Retinal pigment epithelial cell (primary cell): ENCODE measurements around the gene INPP4B.

Experiments used
- DNase-seq: peaks from one replicate; pipeline ENCODE4 v3.0.0-alpha.2; 2010; ENCODE audit warnings: low read depth
- H3K4me3 ChIP-seq: 2 replicates; pipeline ENCODE4 v1.5.1; 2011; ENCODE audit warnings: mild to moderate bottlenecking, low read length, control low read depth, moderate library complexity
- TF ChIP-seq, protein P1 (sequence below): conservative IDR thresholded peaks from 2 replicates; pipeline ENCODE4 v1.5.1; 2011; ENCODE audit warnings: low read depth, low read length, control low read depth, inconsistent platforms

Gene INPP4B

DNA sequence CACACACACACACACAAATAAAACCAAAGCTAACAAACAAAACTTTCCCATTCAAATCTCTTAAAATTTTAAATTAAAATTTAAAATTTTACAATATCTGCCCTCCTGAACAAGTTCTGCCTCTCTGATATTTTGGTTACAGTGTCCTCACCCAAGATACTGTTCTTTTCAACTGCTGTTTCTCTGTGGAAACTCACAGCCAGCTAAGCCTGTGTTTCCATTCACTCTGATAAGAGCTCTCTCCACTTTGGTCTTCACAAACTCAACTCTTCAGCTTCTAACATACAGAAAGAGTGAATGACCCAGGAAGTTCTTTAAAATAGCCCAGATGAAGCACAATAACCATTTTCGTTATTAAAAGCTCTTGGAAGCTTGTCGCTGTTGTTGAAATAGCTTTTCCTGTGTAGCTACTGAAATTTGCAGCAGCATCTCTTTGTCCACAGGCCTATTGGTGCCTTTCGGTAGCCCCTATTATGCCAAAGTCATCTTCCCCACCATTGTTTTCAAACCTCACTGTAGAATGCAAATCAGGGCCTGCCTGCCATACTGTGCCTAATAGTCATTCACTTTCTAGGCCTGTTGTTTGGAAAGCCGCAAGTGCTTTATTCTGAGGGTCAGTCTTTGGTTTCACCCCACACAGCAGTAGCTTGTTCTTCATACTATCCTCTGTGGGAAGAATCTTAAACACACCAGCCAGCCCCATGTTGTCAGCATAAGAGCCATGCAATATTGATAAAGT, 19.4 kb downstream of the INPP4B start:
- DNase-seq: no peak
- H3K4me3 ChIP-seq: no peak overlapping the region
- TF ChIP-seq, protein P1, sequence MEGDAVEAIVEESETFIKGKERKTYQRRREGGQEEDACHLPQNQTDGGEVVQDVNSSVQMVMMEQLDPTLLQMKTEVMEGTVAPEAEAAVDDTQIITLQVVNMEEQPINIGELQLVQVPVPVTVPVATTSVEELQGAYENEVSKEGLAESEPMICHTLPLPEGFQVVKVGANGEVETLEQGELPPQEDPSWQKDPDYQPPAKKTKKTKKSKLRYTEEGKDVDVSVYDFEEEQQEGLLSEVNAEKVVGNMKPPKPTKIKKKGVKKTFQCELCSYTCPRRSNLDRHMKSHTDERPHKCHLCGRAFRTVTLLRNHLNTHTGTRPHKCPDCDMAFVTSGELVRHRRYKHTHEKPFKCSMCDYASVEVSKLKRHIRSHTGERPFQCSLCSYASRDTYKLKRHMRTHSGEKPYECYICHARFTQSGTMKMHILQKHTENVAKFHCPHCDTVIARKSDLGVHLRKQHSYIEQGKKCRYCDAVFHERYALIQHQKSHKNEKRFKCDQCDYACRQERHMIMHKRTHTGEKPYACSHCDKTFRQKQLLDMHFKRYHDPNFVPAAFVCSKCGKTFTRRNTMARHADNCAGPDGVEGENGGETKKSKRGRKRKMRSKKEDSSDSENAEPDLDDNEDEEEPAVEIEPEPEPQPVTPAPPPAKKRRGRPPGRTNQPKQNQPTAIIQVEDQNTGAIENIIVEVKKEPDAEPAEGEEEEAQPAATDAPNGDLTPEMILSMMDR: no peak

DNA sequence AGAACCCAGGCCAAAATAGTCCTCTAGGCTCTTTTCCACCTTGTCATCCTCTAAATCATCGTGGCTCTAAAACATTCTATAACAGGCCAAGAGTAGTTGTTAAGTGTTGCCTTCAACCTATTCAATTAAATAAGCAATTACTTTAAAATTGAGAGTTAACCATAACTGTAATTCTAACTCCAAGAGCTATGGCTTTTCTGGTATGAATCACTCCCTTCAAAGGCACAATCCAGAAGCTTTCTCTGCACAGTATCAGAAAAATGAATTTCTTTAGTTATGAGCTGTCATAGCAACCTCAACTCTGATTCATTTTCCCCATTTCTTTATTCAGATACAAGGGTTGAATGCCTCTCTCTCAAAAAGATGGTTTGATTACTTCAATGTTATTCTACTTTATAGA, 21.7 kb downstream of the INPP4B start:
- no peak for DNase-seq
- H3K4me3 ChIP-seq: no peak overlapping the region
- TF ChIP-seq, protein P1: no peak

DNA sequence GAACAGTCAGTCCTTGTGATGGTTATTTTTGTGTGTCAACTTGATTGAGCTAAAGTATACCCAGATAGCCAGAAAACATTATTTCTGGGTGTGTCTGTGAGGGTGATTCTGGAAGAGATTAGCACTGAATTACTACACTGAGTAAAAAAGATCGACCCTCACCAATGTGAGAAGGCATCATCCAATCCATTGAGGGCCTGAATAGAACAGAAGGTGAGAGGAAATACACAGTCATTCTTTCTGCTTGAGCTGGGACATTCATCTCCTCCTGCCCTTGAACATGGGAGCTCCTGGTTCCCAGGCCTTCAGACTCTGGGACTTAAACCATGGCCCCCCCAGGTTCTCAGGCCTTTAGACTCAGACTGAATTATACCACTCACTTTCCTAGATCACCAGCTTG, 22.3 kb downstream of the INPP4B start:
- no peak for DNase-seq
- TF ChIP-seq, protein P1: no peak
- H3K4me3 ChIP-seq: no peak overlapping the region

DNA sequence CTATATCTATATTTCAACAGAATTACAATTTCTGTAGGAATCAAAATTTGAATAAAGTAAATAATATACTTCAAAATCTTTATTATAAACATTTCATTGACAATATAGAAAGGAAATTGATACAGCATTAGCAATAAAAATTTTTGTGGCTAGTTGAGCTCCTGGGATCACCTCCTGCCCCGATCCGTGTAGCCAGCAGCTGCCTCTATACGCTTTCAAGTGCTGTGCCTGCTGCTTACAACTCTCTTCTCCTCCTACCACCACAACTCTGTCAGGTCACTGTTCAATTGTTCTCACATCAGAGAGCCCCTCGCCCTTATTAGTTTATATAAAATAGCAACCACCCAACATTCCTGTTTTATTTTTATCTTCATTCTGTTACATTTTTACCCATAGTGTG, 27.6 kb downstream of the INPP4B start:
- no peak for DNase-seq
- H3K4me3 ChIP-seq: no peak overlapping the region
- TF ChIP-seq, protein P1: no peak

DNA sequence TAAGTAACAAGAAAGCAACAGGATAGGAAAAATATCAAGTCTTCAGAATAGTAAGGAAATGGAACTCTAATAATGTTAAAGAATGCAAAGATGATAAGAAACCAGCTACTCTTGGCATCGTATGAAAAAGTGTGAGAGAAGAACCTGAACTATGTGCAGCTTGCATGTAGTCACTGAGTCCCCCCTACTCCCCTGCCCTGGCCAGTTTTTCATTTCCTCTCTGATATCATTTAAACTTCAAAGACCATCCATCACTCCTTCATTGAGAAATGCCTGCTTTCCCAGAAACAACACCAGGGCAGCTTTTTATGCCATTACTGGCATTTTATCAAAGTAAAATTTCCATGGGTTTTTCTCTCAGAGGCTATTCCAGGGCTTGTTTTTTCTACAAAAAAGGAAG, 28.1 kb downstream of the INPP4B start:
- H3K4me3 ChIP-seq: peak overlapping the region; percentile 9
- TF ChIP-seq, protein P1: no peak
- DNase-seq: no peak

DNA sequence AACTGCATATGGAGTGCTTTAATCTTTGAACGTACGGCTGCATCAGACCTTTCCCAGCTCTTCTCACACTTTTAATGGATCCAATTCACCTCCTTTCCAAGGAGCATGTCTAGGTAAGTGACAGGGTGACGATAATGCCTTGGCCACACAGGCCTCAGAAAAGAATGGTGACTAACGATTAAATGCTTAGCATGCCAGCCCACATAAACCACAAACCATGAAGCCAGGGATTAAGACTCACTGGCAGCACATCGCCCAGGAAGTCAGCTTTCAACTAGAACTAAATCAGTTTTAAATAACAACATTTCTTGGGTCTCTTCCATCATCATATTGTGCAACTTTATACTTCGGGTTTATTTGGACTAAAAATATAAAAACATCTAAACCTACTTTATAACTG, 28.7 kb downstream of the INPP4B start:
- TF ChIP-seq, protein P1: no peak
- H3K4me3 ChIP-seq: peak overlapping the region; percentile 9
- DNase-seq: peak; percentile 98

DNA sequence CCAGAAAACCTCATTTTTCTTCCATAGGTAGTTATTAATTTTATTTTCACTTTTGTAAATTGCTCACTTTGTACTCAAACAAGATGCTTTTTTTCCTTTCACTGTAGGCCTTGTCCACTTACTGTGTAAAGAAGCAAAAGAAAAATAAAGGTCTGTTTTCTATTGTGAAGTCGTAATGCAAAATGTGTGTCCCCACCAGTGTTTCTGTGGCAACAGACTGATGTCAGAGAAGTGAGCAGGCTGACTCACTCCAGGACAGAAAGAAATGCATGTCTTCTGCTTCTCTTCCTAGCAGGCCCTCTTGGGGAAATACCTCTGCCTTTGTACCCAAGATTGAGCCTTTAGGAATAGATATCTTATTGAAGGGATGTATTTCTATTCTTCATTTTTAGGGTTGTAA, 30.3 kb downstream of the INPP4B start:
- no peak for DNase-seq
- H3K4me3 ChIP-seq: no peak overlapping the region
- TF ChIP-seq, protein P1: no peak
